T-helper 2 cell treated with Interferon-gamma antibody and Interleukin-4, amounts not matched to agents 100 ng/mL and 5 ng/mL, for 36 hours (primary cell): Measurements from ENCODE around the gene RGMA. TPM values are rescaled to one million over a fixed set of nuclear protein-coding genes. Genes with fewer than 3 reads are reported as not detected.
"Not testable (repeated sequence)": the region's sequence is repeated elsewhere in the genome, so short reads cannot be mapped to it uniquely, and the experiment has no call there.

Experiments
- intact Hi-C: fragments of 100-400 bp; cut with micrococcal nuclease; formaldehyde crosslinking; loops from one replicate; pipeline ENCODE4 v1.15.1; 2023
- total RNA-seq: library from RNA; stranded (reverse); gene quantifications from 2 replicates; pipeline ENCODE4 v1.2.3, GENCODE V29; 2022

The RGMA gene
- total RNA-seq, 1 donor from 2014 or later, result not detected

DNA sequence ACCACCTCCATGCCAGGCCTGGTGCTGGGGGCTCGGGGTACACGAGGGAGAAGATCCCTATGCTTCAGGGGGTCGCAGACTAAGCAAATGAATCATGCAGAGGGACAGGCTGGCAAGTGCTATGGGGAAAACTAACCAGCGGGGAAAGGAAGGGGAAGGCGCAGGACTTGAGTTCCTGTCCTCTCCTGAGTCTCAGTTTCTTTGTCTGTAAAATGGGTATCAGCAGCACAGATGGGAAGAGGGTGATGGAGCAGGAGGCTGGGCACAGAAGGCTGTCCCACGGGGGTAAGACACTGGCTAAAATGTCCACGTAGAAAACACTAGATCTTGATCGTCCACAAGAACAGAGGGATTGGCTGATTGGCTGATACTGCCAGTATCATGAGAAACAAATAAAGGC lies 39.8 kb downstream of the RGMA start:
- intact Hi-C loops, result no loop called here

DNA sequence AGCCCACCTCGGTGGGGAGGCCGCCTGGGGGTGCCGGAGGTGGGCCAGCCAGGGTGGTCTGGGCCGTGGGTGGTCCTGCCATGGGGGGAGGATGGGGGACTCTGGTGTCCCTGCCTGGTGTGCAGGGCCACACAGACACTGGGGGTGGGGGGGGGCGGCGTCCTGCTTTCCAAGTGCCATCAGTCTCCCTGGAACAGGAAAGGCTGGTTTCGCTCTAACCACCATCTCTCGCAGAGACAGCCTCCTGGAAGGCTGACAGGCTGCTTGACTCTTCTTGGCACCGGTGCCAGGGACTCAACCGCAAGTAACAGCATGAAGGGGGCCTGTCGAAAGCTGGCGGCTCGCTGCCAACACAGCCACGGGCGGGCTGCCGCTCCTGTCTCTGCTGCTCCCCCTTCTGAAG lies 40.3 kb downstream of the RGMA start:
- intact Hi-C loops, result no loop called here

DNA sequence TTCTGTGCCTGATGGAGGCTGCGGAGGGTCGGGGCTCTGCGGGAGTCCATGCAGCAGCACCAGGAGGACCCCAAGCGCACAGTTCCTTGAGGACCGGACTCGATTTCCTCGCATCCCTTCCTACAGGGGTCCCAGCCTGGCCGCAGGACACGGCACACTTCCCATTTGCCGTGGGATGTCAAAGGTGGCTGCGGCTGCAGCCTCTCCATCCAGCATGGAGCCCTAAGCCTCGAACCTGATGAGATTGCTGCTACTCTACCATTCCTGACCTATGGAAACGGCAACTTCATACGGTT lies 40.6 kb downstream of the RGMA start:
- intact Hi-C loops, result no loop called here

DNA sequence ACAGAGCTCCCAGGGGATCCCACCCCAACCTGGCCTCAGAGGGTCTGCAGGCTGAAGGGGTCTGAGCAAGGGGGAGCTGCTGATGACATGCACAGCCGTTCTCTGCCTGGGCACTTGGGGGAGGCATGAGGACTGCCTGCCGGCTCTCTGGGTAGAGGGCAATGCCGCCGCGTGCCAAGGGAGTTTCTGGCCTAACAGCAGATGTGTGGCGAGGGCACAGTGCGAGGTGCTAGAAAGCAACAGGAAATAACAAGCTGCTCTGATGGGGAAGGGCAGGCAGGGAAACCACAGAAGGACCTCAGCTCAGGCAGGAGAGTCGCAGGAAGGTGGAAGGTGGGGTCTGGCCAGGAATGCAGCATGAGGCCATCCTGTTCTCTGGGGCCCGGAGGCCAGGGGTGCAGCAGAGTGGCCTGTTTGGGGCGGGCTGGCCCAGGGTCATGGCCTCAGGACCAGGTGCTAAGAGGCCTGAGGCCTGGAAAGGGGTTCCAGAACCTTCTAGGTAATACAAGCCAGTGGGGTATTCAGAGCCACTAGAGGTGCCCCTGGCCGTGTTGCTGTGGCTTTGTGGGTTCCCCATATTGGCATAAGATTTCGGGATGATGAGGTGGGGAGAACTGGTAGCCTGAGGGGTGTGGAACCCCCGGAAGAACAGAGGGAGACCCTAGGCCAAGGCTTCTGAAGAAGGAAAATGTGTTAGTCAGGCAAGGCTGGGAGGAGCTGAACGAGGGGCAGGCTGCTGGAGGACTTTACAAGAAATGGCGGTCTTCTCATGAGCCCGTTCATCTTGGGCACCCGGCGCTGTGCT lies 41.2 kb downstream of the RGMA start:
- intact Hi-C loops, result no loop called here

DNA sequence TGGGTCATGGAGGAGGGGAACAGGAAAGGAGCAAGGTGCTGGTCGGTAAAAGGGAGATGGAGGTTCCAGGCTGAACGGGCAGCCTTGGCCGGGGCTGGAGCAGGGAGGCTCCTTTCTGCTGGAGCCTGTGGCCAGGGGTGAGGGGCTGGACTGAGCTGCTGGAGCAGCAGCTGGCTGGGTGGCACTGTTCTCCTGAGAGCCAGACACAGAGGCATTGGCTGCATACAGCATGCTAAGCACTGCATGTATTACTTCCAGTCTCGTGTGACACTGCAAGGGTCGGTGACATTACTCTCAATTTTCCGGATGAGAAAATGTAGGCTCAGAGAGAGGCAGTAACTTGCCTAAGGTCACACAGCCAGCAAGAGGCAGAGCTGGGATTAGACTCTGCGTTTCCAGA lies 42.3 kb downstream of the RGMA start:
- intact Hi-C loops, result no loop called here

DNA sequence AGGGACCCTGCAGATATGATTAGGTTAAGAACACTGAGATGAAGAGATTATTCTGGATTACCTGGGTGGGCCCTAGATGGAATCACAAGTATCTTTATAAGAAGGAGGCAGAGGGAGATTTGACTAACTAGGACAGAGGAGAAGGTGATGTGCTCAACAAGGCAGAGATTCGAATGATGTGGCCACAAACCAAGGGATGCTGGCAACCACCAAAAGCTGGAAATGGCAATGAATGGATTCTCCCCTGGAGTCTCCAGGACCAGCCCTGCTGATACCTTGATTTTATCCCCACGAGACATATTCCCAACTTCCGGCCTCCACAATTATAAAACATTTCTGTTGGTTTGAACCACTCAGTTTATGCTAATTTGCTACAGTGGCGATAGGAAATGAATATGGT lies 42.9 kb downstream of the RGMA start:
- intact Hi-C loops, result no loop called here

DNA sequence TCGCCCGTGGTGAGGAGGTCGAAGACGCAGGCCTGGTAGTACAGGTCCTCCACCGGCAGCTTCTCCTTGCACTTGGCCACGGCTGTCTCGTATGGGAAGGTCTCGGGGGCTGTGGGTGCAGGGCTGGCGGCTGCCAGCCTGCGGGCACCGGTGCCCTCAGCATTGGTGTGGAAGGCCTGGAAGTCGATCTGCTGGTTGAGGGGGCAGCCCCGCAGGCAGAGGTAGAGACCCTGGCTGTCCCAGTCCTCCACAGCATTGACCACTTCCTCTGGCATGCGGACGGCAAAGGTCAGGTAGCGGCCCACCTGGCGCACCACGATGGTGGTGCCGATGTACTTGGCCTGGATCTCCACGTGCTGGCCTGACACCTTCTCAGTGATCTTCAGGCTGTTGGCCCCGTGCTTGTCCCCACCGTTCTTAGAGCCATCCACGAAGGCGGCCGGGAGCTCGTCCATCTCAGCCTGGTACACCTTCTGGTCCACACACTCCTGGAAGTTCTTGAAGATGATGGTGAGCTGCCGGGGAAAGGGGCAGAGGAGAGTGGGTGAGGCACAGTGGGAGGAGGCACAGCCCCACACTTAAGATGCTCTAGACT lies 43.7 kb downstream of the RGMA start:
- intact Hi-C loops, result no loop called here

DNA sequence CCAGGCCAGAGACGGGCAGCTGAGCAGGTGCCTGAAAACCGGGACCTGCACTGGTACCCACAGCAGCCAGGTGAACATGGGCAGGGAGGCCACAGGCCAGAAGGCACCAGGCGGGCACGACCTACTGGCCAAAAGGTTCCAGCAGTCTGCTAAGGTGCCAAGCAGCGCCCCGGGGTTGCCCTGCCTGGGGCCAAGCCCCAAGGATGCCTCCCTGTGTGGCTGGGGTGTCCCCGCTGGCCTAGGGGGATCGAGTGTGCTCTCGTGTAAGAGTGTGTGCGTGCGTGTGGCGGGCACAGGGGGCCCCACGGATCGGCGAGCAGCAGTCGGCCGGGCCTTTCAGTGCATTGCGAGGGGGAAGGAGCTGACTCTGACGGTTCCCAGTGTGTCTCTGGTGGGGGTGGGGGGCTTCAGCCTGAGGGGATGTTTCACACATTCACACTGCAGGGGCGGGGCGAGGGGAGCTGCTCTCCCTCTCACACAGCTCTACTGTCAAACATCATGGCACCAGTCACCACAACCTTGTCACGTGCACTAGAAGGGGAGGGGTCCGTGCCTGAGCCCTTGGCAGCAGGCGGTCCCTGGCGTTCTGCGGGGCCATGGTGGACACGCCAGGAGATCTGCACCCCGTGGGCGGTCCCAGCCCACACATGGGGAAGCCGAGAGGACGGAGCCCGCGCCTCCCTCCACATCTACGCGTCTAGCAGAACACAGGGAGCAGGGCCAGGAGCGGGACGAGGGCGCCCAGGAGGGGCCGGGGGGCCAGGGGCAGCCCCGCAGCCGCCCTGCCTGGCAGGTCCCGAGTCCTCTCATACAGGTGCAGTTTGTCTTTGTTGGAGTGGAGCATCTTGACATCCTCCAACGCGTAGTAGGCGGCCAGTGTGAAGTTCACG lies 44.5 kb downstream of the RGMA start:
- intact Hi-C loops, result no loop called here

DNA sequence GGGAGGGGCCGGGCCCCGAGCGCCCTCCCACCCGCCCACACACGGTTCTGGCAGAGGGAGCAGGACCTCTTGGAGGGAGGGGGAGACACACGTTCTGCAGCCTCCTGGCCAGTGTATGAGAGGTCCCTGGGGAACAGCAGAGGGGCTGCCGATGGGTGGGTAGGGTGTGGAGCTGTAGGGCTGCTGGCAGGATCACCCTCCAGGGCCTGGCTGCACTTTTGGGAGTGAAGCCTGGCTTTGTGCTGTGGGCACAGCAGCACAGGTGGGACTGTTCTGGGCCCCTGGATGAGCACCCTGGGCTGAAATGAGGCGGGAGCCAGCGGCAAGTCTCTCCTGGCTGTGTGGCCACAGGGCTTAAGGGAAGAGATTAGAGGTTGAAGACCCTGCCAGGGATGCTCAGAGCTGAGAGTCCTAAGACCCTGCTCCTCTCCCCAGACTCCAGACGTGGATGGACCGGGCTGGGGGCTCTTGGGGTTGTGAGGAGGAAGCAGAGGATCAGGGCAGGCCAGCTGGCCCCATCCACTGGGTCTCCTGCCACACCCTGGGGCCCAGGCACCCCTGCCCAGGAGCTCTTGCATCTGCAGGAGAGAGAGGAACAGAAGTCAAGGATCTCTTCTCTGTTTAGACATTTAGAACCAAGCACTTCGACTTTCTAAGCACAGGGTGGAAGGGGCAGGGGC lies 45.2 kb downstream of the RGMA start:
- intact Hi-C loops, result no loop called here

DNA sequence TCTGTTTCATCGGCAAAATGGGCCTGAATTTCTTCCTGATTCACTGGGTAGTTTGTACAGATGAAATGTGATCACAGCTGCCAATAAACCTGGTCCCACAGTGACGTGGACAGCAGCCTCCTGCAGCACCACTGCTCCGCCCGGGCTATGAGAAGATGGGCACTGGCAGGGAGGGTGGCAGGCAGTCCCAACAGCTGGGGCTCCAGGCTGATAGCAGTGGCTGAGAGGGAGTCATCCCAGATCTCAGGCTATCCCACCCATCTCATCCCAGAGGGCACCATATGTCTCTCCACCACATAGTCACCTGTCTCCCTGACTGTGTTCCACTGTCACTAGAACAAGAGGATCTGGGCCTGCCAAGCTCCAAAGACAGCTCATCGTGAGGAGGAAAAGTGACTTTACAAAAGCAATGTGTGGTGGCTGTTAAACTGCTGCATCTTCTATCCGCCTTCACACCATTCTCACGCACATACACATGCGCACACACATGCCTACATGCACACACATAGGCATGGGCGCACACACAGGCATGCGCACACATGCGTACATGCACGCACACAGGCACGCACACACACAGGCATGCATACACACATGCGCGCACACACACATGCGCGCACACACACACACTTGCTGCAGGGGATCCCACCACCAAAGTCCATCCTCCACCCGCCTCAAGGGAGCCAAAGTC lies 46.2 kb downstream of the RGMA start:
- intact Hi-C loops, result no loop called here

DNA sequence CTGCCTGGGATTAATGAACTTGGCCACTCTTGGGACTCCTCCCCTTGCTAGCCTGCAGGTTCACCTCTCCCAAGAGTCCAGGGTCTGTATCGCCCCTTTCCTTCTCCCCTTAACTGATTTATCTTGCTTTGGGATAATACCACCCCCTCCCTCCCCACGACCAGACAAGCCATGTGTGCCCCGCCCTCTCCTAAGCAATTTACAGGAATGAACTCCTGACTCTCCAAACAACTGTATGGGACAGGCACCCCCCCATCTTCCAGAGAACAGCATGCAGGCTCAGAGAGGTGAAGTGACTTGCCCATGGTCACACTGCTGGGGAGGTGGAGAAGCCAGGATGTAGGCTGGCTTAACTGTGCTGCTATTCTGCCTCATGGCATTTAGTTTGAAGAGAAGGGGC lies 46.8 kb downstream of the RGMA start:
- intact Hi-C loops, result no loop called here

DNA sequence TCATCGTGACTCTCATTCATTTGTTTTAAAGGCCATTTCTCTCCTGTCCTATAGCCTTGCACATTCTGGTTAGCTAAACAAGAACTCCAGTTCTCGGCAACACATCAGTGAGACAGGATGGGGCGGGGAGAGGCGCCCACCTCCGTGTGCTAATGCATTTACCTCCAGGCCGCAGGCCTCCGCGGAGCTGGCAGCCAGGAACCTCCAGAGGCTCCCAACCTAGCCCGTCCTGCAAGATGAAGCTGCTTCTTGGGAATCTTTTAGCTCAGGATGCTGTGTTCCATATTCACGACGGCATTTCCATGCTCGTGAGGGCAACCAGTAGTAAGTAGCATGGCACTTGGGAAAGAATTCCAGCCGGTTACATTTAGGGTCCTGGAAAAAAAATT lies 47.9 kb downstream of the RGMA start:
- intact Hi-C loops, result no loop called here

DNA sequence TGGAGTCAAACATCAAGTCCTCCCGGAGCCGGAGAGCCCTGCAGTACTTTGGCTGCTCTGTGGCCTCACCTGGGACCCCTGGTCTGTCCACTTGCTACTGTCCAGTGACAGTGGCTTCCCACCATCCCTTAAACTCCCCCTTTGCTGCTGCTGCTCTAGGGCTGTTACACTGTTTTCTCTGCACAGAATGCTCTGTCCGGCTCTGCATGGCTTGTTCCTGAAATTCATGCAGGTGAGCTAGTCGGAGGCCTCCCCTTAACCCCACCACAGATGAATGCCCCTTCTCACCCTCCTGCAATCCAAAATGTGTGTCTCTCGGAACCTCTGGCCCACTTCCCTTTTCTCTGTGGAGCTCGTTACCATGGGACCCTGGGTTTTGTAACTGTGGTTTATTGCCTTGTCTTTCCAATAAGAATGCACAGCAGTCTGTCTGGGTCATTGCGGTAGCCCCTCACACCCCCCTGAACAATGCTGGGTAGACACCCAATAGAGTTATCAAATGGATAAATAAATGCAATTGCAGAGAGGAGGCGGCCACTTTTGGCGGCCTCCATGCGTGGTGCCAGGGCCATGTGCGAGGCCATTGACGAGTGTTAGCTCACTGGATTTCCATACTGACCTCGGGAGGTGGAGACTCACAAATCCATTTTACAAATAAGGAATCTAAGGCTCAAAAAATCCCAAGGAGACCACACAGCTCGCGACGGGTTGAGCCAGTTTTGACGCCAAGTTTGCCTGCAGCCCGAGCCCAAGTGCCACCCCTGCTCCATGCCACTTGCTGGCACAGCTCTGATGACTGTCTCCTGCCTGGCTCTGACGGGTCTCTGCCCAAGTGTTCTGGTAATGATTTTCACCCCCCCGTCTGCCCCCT lies 48.5 kb downstream of the RGMA start:
- intact Hi-C loops, result no loop called here

DNA sequence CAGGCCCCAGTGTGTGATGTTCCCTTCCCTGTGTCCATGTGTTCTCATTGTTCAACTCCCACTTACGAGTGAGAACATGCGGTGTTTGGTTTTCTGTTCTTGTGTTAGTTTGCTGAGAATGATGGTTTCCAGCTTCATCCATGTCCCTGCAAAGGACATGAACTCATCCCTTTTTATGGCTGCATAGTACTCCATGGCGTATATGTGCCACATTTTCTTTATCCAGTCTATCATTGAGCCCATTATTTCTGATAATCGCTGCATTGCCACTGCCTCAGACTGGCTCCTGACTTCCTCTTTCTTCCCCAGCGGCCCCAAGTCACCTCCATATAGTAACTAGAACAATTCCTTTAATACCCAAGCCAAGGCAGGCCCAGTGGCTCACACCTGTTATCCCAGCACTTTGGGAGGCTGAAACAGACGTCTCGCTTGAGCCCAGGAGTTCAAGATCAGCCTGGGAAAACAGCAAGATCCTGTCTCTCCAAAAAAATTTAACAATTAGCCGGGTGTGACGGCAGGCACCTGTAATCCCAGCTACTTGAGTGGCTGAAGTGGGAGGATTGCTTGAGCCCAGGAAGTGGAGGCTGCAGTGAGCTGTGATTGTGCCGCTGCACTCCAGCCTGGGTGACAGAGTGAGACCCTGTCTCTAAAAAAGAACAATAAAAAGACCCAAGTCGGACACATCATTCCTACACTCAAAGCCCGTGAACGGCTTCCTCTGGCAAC lies 49.3 kb downstream of the RGMA start:
- intact Hi-C loops, result not testable (repeated sequence)

DNA sequence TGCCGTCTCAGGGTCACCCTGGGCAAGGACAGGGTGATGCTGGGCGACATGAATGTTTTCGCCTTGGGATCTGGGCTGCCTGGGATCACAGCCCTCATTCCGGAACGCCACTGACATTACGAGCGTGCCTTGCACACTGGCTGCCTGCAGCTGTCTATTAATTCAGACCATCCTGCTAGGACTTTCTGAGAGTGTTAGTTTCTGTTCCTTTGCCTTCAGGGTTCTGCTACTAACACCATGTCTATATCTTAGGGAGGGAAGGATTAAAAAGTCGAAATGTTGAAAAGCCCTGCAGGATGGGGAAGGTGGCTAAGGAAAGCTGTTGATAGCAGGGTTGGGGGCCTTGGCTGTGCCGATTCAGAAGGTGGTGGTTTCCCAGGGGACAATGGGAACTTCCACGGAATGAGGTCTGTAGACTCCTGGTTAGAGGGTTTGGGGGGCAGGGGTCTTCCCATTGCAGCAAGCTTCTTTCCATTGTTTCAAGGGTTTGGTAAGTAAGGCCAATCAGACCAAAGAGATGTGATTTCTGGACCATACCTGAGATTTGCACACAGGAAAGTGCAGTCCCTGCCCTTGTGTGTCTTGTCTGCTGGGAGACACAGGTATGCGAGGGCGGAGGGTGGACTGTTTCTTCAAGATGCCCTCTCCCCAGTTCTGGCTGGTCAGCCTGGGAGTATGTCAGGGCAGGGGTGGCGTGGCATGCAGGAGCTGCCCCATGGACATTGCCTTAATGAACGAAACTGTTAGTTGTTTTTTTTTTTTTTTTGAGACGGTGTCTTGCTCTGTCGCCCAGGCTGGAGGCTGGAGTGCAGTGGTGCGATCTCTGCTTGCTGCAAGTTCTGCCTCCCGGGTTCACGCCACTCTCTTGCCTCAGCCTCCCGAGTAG lies 50.9 kb downstream of the RGMA start:
- intact Hi-C loops, result no loop called here

DNA sequence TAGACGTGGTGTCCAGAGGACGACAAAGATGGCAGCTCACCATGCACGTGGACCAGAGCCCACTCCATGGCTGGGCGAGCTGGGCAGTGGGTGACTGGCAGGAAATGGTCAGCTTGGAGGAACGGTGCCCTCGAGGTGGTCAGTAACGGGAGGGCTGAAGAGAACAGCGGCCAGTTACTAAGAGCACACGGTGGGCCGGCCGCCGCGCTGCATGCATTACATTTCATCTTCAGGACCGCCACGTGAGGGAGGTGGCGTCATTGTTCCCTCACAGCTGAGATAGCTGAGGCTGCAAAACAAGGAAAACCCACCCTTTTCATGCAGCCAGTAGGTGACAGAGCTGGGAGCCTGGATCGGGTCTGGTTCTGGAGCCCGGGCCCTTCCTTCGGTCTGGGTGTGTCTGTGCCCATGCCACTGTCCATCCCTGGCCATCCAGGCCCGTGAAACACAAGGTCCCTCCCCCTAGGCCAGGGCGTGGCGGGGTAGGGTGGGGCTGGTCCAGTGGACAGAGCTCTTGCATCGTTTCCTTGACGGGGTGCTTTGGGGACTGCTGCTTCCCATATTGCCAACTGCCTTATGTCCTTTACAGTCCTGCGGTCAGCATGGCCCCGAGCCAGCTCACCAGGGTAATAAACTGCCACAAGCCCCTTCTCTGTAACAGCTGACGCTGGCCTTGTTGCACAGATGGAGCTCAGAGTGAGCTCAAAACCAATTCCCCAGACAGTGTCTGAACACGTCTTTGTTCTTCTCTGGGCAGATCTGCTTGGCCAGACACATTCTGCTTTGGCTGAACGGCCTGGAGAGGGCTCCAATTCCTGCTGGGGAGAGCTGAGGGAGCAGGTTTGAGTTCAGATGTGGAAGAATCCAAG lies 51.8 kb downstream of the RGMA start:
- intact Hi-C loops, result no loop called here

DNA sequence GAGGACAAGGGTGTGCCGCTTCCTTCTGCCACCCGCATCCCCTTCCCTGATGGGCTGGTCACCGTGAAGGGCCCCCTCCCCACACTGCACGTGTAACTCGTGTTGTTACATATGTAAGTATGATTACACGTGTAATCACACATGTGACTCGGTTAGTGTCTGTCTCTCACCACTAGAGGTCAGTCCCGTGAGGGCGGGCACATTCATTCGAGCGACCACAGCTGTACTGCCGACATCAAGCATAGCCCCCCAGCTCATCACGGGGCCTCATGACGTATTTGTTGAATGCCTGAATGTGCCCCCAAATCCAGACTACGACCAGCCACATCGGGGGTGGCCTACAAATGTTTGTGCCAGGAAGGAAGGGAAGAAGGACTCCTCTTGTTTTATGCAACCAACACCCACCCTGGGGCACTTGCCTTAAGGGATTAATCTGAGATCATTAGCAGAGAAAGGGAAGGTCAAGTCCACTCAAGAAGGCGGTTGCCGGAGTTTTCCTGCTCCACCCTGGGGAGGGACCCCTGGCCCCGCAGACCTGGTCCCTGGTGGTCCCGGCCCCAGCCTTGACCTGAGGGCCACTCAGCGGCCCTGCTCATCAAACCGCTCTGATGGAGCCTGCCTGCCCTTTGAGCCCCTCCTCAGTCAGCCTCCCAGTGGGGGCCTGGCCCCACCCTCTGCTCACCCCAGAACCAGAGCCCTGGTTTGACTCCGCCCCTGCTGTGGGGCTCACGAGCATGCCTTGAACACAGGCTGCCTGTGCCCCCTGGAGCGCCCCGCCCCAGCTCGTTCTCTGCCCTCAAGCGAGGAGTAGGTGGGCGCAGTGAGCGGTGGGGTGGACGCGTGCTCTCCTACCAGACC lies 52.8 kb downstream of the RGMA start:
- intact Hi-C loops, result no loop called here
